Measurements from ENCODE around the gene CNRIP1.

GRCh38 chr2:68295516-68295915 is 24.2 kb downstream of the CNRIP1 start:
- TF ChIP-seq GATA3 (IDR thresholded peaks at IDR 0.05; ENCODE audit: low read depth, low read length), result no peak
- no peak for TF ChIP-seq GATA2 (IDR thresholded peaks at IDR 0.05; ENCODE audit: low read depth, low read length)
